HepG2 (cell line): ENCODE measurements around the gene UNC93A. TPM values are rescaled to one million over a fixed set of nuclear protein-coding genes. Genes with fewer than 3 reads are reported as not detected.

Source experiments
- ATAC-seq: fragments of 200-7000 bp; cut with Tn5 transposase; 3 replicates; pipeline ENCODE4 v1.9.1; 2020; ENCODE audit warnings: mild to moderate bottlenecking, moderate library complexity
- BruUV-seq: library from RNA; stranded (reverse); fragments of 400-500 nt; replicated peaks from 2 replicates; lab custom pipeline; 2021; lab: Mats Ljungman, UMichigan
- CTCF ChIA-PET: fragments of 300-600 bp; formaldehyde crosslinking; extraction: SDS; loops from one replicate; lab custom pipeline; 2021; ENCODE audit warnings: low total read pairs, inconsistent platforms, low intra/inter-chr PET ratio; lab: Yijun Ruan, JAX
- POLR2A ChIA-PET: fragments of 350-600 bp; sonication (Branson Sonifier 250); formaldehyde crosslinking; loops from one replicate; lab custom pipeline; 2020; ENCODE audit warnings: antibody characterized with exemption, inconsistent platforms; lab: Yijun Ruan, JAX
- DNase-seq: peaks from one replicate; pipeline ENCODE4 v3.0.0-alpha.2; 2015; ENCODE audit warnings: low spot score
- FAIRE-seq: peaks from 3 replicates; lab custom pipeline; 2011; peaks lifted over from hg19 to GRCh38; lab: Jason Lieb, UNC
- H2AFZ ChIP-seq: one replicate; pipeline ENCODE4 v1.6.1; 2011; ENCODE audit warnings: low read length, inconsistent platforms
- H3K27ac ChIP-seq: fragments of 300-600 bp; 3 replicates; pipeline ENCODE4 v1.8.0; 2011; ENCODE audit warnings: mixed run types, mild to moderate bottlenecking, mixed read lengths, low read length, inconsistent platforms; ENCODE audit not compliant: insufficient read depth; ENCODE audit errors: extremely low read length
- H3K27me3 ChIP-seq, 2 experiments: fragments of 200-600 bp in 1 of 2; 2 replicates in 1 of 2; 3 replicates in 1 of 2; pipeline versions ENCODE4 v1.6.0 to v1.8.0; 2011; ENCODE audit warnings: low read length in 2 of 2, mild to moderate bottlenecking in 2 of 2, moderate library complexity in 2 of 2, inconsistent platforms in 1 of 2; ENCODE audit not compliant: insufficient read depth in 2 of 2, control insufficient read depth in 1 of 2
- H3K36me3 ChIP-seq, 2 experiments: fragments of 200-600 bp in 1 of 2; replicated peaks in 1 of 2; 2 replicates in 1 of 2; 3 replicates in 1 of 2; pipeline versions ENCODE4 v1.5.1 to v1.8.0; 2011; ENCODE audit warnings: low read length in 2 of 2, inconsistent platforms in 1 of 2; ENCODE audit not compliant: insufficient read depth in 2 of 2, control insufficient read depth in 1 of 2
- H3K4me1 ChIP-seq: 2 replicates; pipeline ENCODE4 v1.5.1; 2012; ENCODE audit warnings: low read length, inconsistent platforms; ENCODE audit not compliant: insufficient read depth
- H3K4me2 ChIP-seq: 2 replicates; pipeline ENCODE4 v1.6.0; 2011; ENCODE audit warnings: low read depth, low read length, inconsistent platforms
- H3K4me3 ChIP-seq, 3 experiments: fragments of 200-600 bp in 1 of 3; sonication (generic), shearing (Covaris generic) in 1 of 3; replicated peaks in 1 of 3; 2 replicates each; pipeline ENCODE4 v1.5.1; 2011 to 2016; ENCODE audit warnings: low read length in 3 of 3, inconsistent platforms in 2 of 3, low read depth in 2 of 3, mild to moderate bottlenecking in 2 of 3, control low read depth in 1 of 3, mixed read lengths in 1 of 3; ENCODE audit not compliant: insufficient read depth in 1 of 3
- H3K79me2 ChIP-seq: one replicate; pipeline ENCODE4 v1.6.1; 2011; ENCODE audit warnings: low read length, inconsistent platforms; ENCODE audit not compliant: insufficient read depth
- H3K9ac ChIP-seq: 2 replicates; pipeline ENCODE4 v1.6.0; 2011; ENCODE audit warnings: mild to moderate bottlenecking, low read depth, low read length, inconsistent platforms; ENCODE audit not compliant: insufficient read depth
- H3K9me3 ChIP-seq: 2 replicates; pipeline ENCODE4 v1.5.1; 2012; ENCODE audit warnings: mild to moderate bottlenecking, low read length
- H4K20me1 ChIP-seq: 2 replicates; pipeline ENCODE4 v1.6.0; 2011; ENCODE audit warnings: inconsistent platforms, mild to moderate bottlenecking, low read length, moderate library complexity; ENCODE audit not compliant: insufficient read depth
- EHMT2 ChIP-seq: fragments of 200-600 bp; sonication (generic); IDR thresholded peaks from 2 replicates; pipeline ENCODE4 v1.7.0; 2017; ENCODE audit warnings: antibody characterized with exemption, low read depth, low read length, borderline replicate concordance
- SIX1 ChIP-seq: sonication (generic); formaldehyde crosslinking; IDR thresholded peaks from 2 replicates; pipeline ENCODE4 v1.4.0; 2020; ENCODE audit warnings: missing genetic modification reagents, borderline replicate concordance
- SMAD9 ChIP-seq: sonication (generic); formaldehyde crosslinking; IDR thresholded peaks from 2 replicates; pipeline ENCODE4 v1.5.1; 2020; ENCODE audit warnings: mild to moderate bottlenecking, missing genetic modification reagents
- ZNF619 ChIP-seq: sonication (generic); formaldehyde crosslinking; IDR thresholded peaks from 2 replicates; pipeline ENCODE4 v1.4.0; 2020; ENCODE audit warnings: mild to moderate bottlenecking, missing genetic modification reagents
- ZNF781 ChIP-seq: sonication (generic); formaldehyde crosslinking; IDR thresholded peaks from 2 replicates; pipeline ENCODE4 v1.5.1; 2020; ENCODE audit warnings: borderline replicate concordance, mild to moderate bottlenecking, missing genetic modification reagents; ENCODE audit errors: not compliant biosample characterization
- WGBS: methylation state at CpG from one replicate; pipeline ENCODE4 v1.1.6; 2017; ENCODE audit warnings: low lambda C conversion rate; 5-methylcytosine and 5-hydroxymethylcytosine counted together
- in situ Hi-C: cut with HindIII; loops from 2 replicates; pipeline ENCODE4 v1.10.0; 2017; ENCODE audit warnings: low pct_unique_long_range_greater_than_20kb; ENCODE audit not compliant: extremely low pct_ligation_motif_present
- intact Hi-C: fragments of 100-400 bp; cut with micrococcal nuclease; formaldehyde crosslinking; loops from one replicate; pipeline ENCODE4 v1.10.0; 2022; ENCODE audit not compliant: unreplicated experiment
- polyA plus RNA-seq, 8 experiments: library from polyadenylated mRNA; depleted of rRNA in 3 of 8; stranded (reverse) in 7 of 8; unstranded in 1 of 8; fragments of >200 nt; fragmentation: Illumina TruSeq in 4 of 8; extraction: Trizol in 4 of 8; gene quantifications; 2 replicates each; pipeline versions ENCODE4 v1.2.1 to v1.2.3, GENCODE V29; 2011 to 2016; ENCODE audit warnings: low read depth in 4 of 8, missing spikeins in 1 of 8, mixed read lengths in 1 of 8; ENCODE audit not compliant: insufficient read depth in 1 of 8
- total RNA-seq, 5 experiments: library from RNA; depleted of rRNA; stranded (reverse); fragments of >200 nt; fragmentation: Illumina TruSeq; extraction: Trizol; gene quantifications; 2 replicates each; pipeline ENCODE4 v1.2.3, GENCODE V29; 2016; ENCODE audit warnings: low read depth in 1 of 5
- TF ChIP-seq, protein P1 (sequence below): sonication (generic); formaldehyde crosslinking; IDR thresholded peaks from 2 replicates; pipeline ENCODE4 v1.9.0; 2021; ENCODE audit warnings: missing genetic modification reagents, mild to moderate bottlenecking, borderline replicate concordance
- TF ChIP-seq, protein P2 (sequence below): sonication (generic); formaldehyde crosslinking; IDR thresholded peaks from 2 replicates; pipeline ENCODE4 v1.4.0; 2020; ENCODE audit warnings: missing genetic modification reagents
- TF ChIP-seq, protein P3 (sequence below): sonication (generic); formaldehyde crosslinking; IDR thresholded peaks from 2 replicates; pipeline ENCODE4 v1.5.1; 2020; ENCODE audit warnings: mild to moderate bottlenecking, missing genetic modification reagents, moderate library complexity
- TF ChIP-seq, protein P4 (sequence below), 2 experiments: fragments of 450-650 bp in 1 of 2; sonication (generic) in 1 of 2; formaldehyde crosslinking; IDR thresholded peaks; 2 replicates each; pipeline versions ENCODE4 v1.5.0 to v1.8.0; 2020 to 2022; ENCODE audit warnings: mild to moderate bottlenecking in 1 of 2, missing genetic modification reagents in 1 of 2

Gene UNC93A
- total and polyA plus RNA-seq, 2 of the 13 experiments (the other 11 are each of a cell fraction or from before 2014, with no cell fraction given), result 11.0 to 42.7 TPM

DNA sequence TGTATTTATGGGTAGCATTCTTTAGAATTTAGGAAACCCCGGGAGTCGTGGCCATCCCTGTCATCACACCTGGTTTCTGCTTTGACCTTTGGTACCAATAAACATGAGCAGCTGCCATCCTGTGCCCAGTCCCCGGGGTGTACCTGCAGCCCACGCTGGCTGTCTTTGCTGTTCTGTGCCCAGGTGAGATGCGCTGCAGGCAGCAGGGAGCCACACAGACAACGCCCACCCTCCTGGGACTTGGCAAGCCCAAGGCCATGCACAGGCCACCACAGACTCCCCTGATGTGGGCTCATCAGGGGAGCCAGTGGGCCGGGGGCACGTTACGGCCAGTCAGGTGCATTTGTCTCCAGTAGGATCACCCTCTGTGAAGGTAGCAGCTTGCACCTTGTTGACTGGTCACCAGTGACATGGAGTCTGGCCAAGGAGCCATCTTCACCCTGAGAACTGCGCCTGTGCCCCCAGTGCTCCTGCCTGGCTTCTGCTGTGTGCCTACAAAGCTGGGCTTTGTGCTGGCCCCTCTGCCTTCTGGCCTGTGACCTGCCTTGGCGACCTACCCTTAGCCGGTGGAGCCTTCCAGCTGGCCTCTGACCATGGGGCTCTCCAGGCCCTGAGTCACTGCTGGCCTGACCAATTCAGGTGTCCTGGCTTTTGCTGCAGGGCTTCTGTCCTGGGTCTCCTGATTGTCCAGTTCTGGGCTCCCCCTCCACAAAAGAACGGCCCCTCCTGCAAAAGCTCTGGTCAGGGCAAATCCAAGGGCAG, 14.2 kb upstream of the UNC93A start:
- Histone ChIP-seq H4K20me1 (no peaks in the 10 kb centered on the region), H3K4me3 (no peak overlapping the region), H3K27me3 (no peaks in the 10 kb centered on the region), H3K4me2 (no peak overlapping the region), H3K27ac (no peak overlapping the region), H3K9me3 (no peaks in the 10 kb centered on the region), H3K79me2 (no peaks in the 10 kb centered on the region), H3K9ac (no peak overlapping the region), H3K36me3 (no peaks in the 10 kb centered on the region), H3K4me1 (peaks cover 67% of the 10 kb centered on the region), H2AFZ (no peak overlapping the region)
- FAIRE-seq (no peak), ATAC-seq (peak; percentile 54), DNase-seq (no peak)
- intact Hi-C loops, result no loop called here
- BruUV-seq, result no TSS peak
- ChIA-PET CTCF (no interaction called here), POLR2A (interaction anchor here (3.0 kb wide), 1 partner anchor 8 kb away, joined by 10 read pairs; no protein-coding TSS in a partner anchor)
- 82% methylated on average over 11 of the region's 13 CpGs for WGBS
- in situ Hi-C loops, result no loop called here
- TF ChIP-seq, protein P1, sequence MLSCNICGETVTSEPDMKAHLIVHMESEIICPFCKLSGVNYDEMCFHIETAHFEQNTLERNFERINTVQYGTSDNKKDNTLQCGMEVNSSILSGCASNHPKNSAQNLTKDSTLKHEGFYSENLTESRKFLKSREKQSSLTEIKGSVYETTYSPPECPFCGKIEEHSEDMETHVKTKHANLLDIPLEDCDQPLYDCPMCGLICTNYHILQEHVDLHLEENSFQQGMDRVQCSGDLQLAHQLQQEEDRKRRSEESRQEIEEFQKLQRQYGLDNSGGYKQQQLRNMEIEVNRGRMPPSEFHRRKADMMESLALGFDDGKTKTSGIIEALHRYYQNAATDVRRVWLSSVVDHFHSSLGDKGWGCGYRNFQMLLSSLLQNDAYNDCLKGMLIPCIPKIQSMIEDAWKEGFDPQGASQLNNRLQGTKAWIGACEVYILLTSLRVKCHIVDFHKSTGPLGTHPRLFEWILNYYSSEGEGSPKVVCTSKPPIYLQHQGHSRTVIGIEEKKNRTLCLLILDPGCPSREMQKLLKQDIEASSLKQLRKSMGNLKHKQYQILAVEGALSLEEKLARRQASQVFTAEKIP (CRISPR knock-in tag), result no peak
- TF ChIP-seq SMAD9 (no peak), ZNF781 (CRISPR knock-in tag) (no peak), ZNF619 (CRISPR knock-in tag) (0 out of 2 replicates have a peak, but pooled peaks have one; percentile 55), SIX1 (CRISPR knock-in tag) (no peak), EHMT2 (no peak)
- TF ChIP-seq, protein P2, sequence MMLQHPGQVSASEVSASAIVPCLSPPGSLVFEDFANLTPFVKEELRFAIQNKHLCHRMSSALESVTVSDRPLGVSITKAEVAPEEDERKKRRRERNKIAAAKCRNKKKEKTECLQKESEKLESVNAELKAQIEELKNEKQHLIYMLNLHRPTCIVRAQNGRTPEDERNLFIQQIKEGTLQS (CRISPR knock-in tag), result no peak
- TF ChIP-seq, protein P3, sequence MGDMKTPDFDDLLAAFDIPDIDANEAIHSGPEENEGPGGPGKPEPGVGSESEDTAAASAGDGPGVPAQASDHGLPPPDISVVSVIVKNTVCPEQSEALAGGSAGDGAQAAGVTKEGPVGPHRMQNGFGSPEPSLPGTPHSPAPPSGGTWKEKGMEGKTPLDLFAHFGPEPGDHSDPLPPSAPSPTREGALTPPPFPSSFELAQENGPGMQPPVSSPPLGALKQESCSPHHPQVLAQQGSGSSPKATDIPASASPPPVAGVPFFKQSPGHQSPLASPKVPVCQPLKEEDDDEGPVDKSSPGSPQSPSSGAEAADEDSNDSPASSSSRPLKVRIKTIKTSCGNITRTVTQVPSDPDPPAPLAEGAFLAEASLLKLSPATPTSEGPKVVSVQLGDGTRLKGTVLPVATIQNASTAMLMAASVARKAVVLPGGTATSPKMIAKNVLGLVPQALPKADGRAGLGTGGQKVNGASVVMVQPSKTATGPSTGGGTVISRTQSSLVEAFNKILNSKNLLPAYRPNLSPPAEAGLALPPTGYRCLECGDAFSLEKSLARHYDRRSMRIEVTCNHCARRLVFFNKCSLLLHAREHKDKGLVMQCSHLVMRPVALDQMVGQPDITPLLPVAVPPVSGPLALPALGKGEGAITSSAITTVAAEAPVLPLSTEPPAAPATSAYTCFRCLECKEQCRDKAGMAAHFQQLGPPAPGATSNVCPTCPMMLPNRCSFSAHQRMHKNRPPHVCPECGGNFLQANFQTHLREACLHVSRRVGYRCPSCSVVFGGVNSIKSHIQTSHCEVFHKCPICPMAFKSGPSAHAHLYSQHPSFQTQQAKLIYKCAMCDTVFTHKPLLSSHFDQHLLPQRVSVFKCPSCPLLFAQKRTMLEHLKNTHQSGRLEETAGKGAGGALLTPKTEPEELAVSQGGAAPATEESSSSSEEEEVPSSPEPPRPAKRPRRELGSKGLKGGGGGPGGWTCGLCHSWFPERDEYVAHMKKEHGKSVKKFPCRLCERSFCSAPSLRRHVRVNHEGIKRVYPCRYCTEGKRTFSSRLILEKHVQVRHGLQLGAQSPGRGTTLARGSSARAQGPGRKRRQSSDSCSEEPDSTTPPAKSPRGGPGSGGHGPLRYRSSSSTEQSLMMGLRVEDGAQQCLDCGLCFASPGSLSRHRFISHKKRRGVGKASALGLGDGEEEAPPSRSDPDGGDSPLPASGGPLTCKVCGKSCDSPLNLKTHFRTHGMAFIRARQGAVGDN, result peak; percentile 65
- TF ChIP-seq, protein P4, sequence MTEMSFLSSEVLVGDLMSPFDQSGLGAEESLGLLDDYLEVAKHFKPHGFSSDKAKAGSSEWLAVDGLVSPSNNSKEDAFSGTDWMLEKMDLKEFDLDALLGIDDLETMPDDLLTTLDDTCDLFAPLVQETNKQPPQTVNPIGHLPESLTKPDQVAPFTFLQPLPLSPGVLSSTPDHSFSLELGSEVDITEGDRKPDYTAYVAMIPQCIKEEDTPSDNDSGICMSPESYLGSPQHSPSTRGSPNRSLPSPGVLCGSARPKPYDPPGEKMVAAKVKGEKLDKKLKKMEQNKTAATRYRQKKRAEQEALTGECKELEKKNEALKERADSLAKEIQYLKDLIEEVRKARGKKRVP (CRISPR knock-in tag; IDR thresholded peaks at IDR 0.05), result no peak
